Measurements from ENCODE around the gene ZNF384.

Gene ZNF384

DNA sequence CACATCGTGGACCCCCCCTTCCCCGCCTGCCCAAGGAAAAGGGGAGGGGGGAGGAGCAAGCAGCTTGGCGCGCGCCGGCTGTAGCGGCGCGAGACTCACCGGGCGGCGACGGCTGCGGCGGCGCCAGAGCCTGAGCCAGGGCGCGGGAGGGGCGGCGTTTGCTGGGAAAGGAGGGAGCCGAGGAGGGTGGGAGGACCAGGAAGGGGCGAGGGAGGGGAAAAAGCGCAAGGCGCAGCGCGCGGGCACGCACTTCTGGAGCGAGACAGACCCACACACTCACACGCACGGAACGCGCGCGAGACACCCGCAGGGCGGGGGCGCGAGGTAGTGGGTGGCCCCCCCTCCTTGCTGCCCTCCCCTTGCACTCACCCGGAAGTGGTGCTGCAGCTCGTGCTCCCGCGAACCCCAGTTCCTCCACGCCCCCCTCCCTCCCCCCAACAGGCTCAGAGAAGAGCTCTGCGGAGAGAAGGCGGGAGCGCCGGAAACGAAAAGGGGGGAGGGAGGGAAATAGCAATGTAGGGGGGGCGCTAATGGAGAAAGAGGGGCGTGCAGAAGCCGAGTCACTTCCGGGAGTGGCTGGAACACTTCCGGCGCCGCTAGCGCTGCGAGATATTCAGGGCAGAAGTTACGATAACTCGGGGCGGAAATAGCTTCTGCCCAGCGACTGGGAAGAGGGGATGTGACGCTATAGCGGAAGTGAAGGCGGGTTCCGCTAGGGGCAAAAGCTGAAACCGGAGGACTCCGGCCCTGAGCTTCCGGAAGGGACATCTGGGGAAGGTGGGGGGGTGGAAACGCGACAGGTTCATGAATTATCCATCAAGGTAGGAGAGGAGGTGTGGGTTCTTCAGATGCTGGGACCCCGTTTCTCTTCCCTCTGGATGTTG lies at the start of gene ZNF384:
Gene ZNF384, minus strand, starts transcription at position 377 of the 884 bp plus-strand sequence. CDS start 9,855 bp downstream, outside the sequence.
- peak within 1 kb of the TSS; percentile 88 for H3K4me3 ChIP-seq (ENCODE audit: control insufficient read depth, low read depth, low read length)
- TF ChIP-seq, protein P1, sequence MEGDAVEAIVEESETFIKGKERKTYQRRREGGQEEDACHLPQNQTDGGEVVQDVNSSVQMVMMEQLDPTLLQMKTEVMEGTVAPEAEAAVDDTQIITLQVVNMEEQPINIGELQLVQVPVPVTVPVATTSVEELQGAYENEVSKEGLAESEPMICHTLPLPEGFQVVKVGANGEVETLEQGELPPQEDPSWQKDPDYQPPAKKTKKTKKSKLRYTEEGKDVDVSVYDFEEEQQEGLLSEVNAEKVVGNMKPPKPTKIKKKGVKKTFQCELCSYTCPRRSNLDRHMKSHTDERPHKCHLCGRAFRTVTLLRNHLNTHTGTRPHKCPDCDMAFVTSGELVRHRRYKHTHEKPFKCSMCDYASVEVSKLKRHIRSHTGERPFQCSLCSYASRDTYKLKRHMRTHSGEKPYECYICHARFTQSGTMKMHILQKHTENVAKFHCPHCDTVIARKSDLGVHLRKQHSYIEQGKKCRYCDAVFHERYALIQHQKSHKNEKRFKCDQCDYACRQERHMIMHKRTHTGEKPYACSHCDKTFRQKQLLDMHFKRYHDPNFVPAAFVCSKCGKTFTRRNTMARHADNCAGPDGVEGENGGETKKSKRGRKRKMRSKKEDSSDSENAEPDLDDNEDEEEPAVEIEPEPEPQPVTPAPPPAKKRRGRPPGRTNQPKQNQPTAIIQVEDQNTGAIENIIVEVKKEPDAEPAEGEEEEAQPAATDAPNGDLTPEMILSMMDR (IDR thresholded peaks at IDR 0.05; ENCODE audit: control insufficient read depth, insufficient read depth, low read depth, low read length, missing control alignments): no peak
- peak; percentile 98 for DNase-seq (ENCODE audit: low read depth)

DNA sequence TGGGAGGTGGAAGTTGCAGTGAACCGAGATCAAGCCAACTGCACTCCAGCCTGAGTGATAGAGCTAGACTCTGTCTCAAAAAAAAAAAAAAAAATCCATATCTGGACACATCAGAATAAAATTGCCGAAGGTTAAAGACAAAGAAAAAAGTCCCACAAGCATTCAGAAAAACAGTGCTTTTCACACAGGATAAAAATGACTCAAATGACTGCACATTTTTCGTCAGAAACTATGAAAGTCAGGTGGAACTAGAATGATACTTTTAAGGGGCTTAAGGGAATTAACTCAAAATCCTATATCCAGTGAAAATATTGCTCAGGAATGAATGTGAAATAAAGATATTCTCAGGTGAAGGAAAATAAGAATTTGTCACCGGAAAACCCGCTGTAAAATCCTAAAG lies 47.6 kb upstream of the ZNF384 start:
- H3K4me3 ChIP-seq (ENCODE audit: control insufficient read depth, low read depth, low read length): no peak overlapping the region
- TF ChIP-seq, protein P1 (IDR thresholded peaks at IDR 0.05; ENCODE audit: control insufficient read depth, insufficient read depth, low read depth, low read length, missing control alignments): no peak
- DNase-seq (ENCODE audit: low read depth): no peak

DNA sequence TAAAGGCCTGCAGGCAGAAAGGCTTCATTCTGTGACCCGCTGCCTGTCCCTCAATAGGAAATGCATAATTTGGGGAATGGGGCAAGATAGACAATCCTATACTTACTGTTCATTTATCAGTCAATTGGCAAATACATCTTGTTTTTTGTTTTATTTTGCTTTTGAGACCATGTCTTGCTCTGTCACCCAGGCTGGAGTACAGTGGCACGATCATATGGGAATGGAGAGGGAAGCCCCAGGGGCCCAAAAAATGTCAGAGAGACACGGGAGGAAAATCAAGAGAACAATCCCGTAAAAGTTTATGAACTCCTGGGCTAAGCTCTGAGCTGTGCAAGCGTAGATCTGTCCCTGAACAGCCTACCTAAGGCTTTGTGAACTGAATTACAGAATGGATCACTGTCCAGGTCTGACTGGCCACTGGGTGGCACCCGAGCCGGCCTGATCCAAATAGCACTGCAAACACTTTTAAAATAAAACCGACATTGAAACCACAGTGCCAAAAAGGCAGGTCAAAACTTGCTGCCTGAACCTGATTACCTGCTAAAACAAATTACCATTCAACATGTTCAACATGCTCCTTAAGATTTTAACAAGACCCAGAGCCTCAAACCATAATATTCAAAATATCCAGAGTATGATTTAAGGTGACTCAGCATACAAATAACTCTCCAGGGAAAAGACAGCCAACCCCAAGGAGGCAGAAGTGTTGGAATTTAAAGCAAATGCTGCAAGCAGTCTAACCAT lies 46.4 kb upstream of the ZNF384 start:
- H3K4me3 ChIP-seq (ENCODE audit: control insufficient read depth, low read depth, low read length): no peak overlapping the region
- DNase-seq (ENCODE audit: low read depth): no peak
- TF ChIP-seq, protein P1 (IDR thresholded peaks at IDR 0.05; ENCODE audit: control insufficient read depth, insufficient read depth, low read depth, low read length, missing control alignments): peak; percentile 78

DNA sequence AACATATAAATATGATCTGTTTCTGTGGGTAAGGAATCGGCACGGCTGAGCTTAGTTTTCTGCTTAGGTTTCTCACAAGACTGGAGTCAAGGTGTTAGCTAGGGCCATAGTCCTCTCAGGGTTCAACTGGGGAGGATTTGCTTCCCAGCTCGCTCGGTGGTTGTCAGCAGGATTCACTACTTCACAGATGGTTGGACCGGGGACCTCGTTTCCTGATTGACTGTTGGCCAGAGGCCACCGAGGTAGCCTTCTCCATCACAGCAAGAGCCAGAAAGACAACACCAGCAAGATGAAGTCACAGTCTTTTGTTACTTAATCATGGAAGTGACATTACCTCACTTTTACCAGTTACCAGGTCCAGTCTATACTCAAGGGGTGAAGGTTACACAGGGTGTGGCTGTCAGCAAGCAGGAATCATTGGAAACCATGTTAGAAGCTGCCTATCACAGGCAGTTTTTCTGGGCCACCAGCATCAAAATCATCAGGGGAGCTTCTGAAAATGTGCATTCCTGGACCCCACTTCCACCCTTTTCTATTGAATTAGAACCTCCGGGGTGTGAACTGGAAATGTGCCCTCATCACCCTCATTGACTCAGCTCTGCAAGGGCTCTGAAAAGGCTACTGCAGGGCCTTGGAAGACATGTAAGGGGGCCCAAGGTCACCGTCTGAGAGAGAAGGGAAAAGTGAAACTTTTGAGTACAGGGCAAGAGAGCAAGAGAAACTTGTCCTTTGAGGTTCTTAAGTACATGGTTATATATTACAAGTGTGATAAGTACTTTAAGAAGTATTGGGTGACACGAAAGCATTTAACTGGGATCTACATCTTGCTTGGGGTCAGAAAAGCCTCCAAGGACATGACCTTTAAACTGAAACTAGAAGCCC lies 45.6 kb upstream of the ZNF384 start:
- DNase-seq (ENCODE audit: low read depth): no peak
- no peak overlapping the region for H3K4me3 ChIP-seq (ENCODE audit: control insufficient read depth, low read depth, low read length)
- TF ChIP-seq, protein P1 (IDR thresholded peaks at IDR 0.05; ENCODE audit: control insufficient read depth, insufficient read depth, low read depth, low read length, missing control alignments): no peak

DNA sequence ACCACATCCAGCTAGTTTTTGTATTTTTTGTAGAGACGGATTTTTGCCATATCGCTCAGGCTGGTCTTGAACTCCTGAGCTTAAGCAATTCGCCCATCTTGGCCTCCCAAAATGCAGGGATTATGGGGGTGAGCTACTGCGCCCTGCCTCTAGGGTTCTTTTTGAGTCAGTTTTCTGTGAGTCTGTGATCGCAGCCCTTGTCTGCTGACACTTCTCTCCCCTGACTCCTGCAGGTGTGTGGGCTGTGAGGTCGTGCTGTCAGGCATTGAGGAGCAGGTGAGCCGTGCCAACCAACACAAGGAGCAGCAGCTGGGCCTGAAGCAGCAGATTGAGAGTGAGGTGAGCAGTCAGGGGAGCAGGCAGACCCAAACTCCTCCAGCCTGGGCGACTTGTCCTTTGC lies 41.0 kb upstream of the ZNF384 start:
- TF ChIP-seq, protein P1 (IDR thresholded peaks at IDR 0.05; ENCODE audit: control insufficient read depth, insufficient read depth, low read depth, low read length, missing control alignments): no peak
- no peak for DNase-seq (ENCODE audit: low read depth)
- no peak overlapping the region for H3K4me3 ChIP-seq (ENCODE audit: control insufficient read depth, low read depth, low read length)

DNA sequence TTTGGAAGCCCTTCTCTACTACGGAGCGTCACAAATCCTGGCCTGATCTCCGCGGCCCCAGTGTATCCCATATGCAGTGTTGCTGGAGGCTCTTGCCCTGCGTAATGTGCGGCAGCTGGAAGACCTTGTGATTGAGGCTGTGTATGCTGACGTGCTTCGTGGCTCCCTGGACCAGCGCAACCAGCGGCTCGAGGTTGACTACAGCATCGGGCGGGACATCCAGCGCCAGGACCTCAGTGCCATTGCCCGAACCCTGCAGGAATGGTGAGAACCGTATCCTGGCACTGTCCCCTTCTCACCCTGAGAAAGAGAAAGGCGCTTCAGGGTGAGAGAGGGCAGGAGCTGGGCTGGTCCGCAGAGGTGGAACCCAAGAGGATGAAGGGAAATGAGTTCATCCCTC lies 40.0 kb upstream of the ZNF384 start:
- no peak overlapping the region for H3K4me3 ChIP-seq (ENCODE audit: control insufficient read depth, low read depth, low read length)
- TF ChIP-seq, protein P1 (IDR thresholded peaks at IDR 0.05; ENCODE audit: control insufficient read depth, insufficient read depth, low read depth, low read length, missing control alignments): no peak
- no peak for DNase-seq (ENCODE audit: low read depth)

Data from AG09309 (cell line).